Activated CD8-positive, alpha-beta T cell treated with anti-CD3 and anti-CD28 coated beads, Interleukin-2, amount 10 ng/mL, durations not matched to agents 7 days and 5 days (primary cell): ENCODE results near the gene DDTL. TPM values are rescaled to one million over a fixed set of nuclear protein-coding genes. Genes with fewer than 3 reads are reported as not detected.
"Not testable (repeated sequence)": the region's sequence is repeated elsewhere in the genome, so short reads cannot be mapped to it uniquely, and the experiment has no call there.

Experiments used
- ATAC-seq: fragments of 150-1000 bp; cut with Tn5 transposase; one replicate; pipeline ENCODE4 v1.10.0; 2021; ENCODE audit warnings: moderate library complexity
- CTCF ChIA-PET: fragments of 350-600 bp; sonication (Branson Sonifier 250); formaldehyde crosslinking; loops from one replicate; lab custom pipeline; 2021; ENCODE audit warnings: antibody characterized with exemption; lab: Charles Lee
- POLR2A ChIA-PET: fragments of 350-600 bp; sonication (Branson Sonifier 250); formaldehyde crosslinking; loops from one replicate; lab custom pipeline; 2021; ENCODE audit warnings: antibody characterized with exemption; lab: Charles Lee
- DNase-seq: peaks from one replicate; pipeline ENCODE4 v3.0.0-alpha.2; 2020
- H3K27ac Mint-ChIP-seq: one replicate; pipeline ENCODE4 v1.8.0; 2021; ENCODE audit warnings: mild to moderate bottlenecking, mixed read lengths
- H3K27me3 Mint-ChIP-seq: one replicate; pipeline ENCODE4 v1.8.0; 2021; ENCODE audit warnings: low read depth, mixed read lengths
- H3K36me3 Mint-ChIP-seq: one replicate; pipeline ENCODE4 v1.8.0; 2021; ENCODE audit warnings: low read depth, mixed read lengths
- H3K4me1 Mint-ChIP-seq: one replicate; pipeline ENCODE4 v1.8.0; 2021; ENCODE audit warnings: low read depth, mixed read lengths
- H3K4me3 Mint-ChIP-seq: one replicate; pipeline ENCODE4 v1.8.0; 2021; ENCODE audit warnings: mild to moderate bottlenecking, mixed read lengths
- H3K9me3 Mint-ChIP-seq: one replicate; pipeline ENCODE4 v1.8.0; 2022; ENCODE audit warnings: mixed read lengths; ENCODE audit not compliant: insufficient read depth
- total RNA-seq, 2 experiments: library from RNA; stranded (reverse); gene quantifications; one replicate each; pipeline ENCODE4 v1.2.3, GENCODE V29; 2021

DDTL gene
- total RNA-seq, 2 experiments from 2014 or later, result not detected

DNA sequence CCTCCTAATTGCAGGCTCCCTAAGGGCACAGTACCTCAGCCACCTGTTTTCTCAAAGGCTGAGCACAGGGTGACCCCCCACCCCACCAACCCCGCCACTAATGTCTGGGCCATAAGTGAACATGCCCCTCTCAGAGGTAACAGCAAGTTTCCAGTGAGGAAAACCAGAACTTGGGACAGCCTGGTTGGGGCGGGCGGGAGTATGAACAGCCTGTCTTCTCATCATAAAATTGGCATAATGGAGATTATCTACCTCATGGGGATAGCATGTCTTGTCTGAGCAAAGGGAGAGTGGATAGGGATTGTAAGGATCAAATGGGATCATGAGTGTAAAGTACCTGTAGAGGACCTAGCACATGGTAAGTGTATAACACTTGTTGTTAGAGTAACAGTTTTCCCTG lies 5.2 kb downstream of the DDTL start:
- ATAC-seq, H3K4me1 Mint-ChIP-seq, H3K9me3 Mint-ChIP-seq, CTCF ChIA-PET, DNase-seq, POLR2A ChIA-PET, H3K27me3 Mint-ChIP-seq, H3K27ac Mint-ChIP-seq: not testable (repeated sequence)
- H3K36me3 Mint-ChIP-seq, result peaks cover 31% of the 10 kb centered on the region
- peak overlapping the region; percentile 28 for H3K4me3 Mint-ChIP-seq

DNA sequence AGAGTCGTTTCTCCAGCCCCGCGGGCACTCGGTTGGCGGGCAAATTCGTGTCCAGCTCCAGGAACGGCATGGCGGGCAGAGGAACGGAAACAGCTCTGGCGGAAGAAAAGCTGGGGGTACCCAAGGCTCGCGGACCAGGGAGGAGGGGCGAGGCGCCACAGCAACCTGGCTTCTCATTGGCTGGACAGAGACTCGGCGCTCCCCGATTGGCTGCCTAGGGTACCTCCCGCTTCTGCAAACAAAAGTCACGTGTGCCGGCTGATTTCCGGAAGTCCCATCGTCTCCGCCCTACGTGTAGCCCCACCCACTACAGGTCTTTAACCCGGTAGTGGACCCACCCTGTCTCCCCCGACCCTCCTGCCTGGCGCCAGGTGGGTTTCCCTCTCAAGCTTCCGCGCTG lies 7.7 kb downstream of the DDTL start, which contains the start of gene DDT:
Gene DDT (minus strand): TSS at position 97 of the 400 bp plus-strand sequence. CDS start 27 bp downstream, at position 70.
- POLR2A ChIA-PET, H3K4me1 Mint-ChIP-seq, DNase-seq, CTCF ChIA-PET, H3K27me3 Mint-ChIP-seq, H3K9me3 Mint-ChIP-seq, H3K4me3 Mint-ChIP-seq, H3K27ac Mint-ChIP-seq: not testable (repeated sequence)
- H3K36me3 Mint-ChIP-seq, result peaks cover 27% of the 10 kb centered on the region
- peak; percentile 99 for ATAC-seq

DNA sequence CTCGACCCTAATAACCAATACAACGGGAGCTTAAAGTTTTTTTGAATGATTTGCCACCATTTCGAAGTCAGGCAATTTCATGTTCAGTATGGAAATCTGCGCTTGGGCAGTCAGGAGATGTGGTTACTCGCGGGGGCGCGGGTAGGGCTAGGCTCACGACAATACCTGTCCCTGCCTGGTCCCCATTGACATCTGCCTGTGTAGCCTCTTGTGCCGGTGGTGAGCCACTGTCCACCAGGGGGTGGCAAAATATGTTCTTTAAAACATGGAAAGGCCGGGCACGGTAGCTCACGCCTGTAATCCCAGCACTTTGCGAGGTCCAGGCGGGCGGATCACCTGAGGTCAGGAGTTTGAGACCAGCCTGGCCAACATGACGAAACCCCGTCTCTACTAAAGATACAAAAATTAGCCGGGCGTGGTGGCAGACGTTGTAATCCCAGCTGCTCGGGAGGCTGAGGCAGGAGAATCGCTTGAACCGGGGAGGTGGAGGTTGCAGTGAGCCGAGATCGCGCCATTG lies 8.2 kb downstream of the DDTL start:
- H3K4me3 Mint-ChIP-seq, H3K27me3 Mint-ChIP-seq, H3K27ac Mint-ChIP-seq, DNase-seq, CTCF ChIA-PET, H3K4me1 Mint-ChIP-seq, H3K9me3 Mint-ChIP-seq, POLR2A ChIA-PET: not testable (repeated sequence)
- H3K36me3 Mint-ChIP-seq, result peaks cover 21% of the 10 kb centered on the region
- ATAC-seq, result peak; percentile 43

DNA sequence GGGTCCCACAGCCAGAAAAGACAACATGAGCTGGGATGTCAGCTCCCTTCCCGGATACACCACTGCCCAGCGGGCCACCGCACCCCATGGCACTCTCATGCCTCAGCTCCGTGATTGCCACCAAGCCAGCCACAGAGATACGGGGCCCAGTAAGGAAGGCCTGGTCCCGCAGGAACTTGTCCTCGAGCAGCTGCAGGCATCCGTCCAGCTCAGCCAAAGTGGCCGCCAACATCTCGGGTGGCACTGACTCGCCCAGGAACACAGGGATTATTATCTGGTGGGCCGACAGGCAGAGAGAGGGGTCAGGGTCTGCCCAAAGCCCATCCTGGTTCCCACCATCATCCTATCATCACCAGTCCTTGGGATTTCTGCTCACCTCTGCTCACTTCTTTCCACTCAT lies 10.6 kb downstream of the DDTL start:
- POLR2A ChIA-PET, H3K4me3 Mint-ChIP-seq, CTCF ChIA-PET, H3K9me3 Mint-ChIP-seq, H3K36me3 Mint-ChIP-seq, H3K27me3 Mint-ChIP-seq, H3K27ac Mint-ChIP-seq, DNase-seq, H3K4me1 Mint-ChIP-seq, ATAC-seq: not testable (repeated sequence)

GRCh38 chr22:23979557-23980240 lies 13.0 kb downstream of the DDTL start, which contains the start of gene GSTT2:
Gene GSTT2 (plus strand): TSS chr22:23980134.
- peak; percentile 46 for ATAC-seq

GRCh38 chr22:23980567-23980966 lies 13.9 kb downstream of the DDTL start:
- H3K9me3 Mint-ChIP-seq, DNase-seq, POLR2A ChIA-PET, CTCF ChIA-PET, H3K36me3 Mint-ChIP-seq, ATAC-seq, H3K27ac Mint-ChIP-seq, H3K4me3 Mint-ChIP-seq, H3K27me3 Mint-ChIP-seq, H3K4me1 Mint-ChIP-seq: not testable (repeated sequence)

More at GRCh38 chr22:23979557-23980240, 13.0 kb downstream of the DDTL start, which contains the start of gene GSTT2:
- POLR2A ChIA-PET, H3K27me3 Mint-ChIP-seq, H3K9me3 Mint-ChIP-seq, H3K4me3 Mint-ChIP-seq, H3K36me3 Mint-ChIP-seq, CTCF ChIA-PET, DNase-seq, H3K27ac Mint-ChIP-seq, H3K4me1 Mint-ChIP-seq: not testable (repeated sequence)

DNA sequence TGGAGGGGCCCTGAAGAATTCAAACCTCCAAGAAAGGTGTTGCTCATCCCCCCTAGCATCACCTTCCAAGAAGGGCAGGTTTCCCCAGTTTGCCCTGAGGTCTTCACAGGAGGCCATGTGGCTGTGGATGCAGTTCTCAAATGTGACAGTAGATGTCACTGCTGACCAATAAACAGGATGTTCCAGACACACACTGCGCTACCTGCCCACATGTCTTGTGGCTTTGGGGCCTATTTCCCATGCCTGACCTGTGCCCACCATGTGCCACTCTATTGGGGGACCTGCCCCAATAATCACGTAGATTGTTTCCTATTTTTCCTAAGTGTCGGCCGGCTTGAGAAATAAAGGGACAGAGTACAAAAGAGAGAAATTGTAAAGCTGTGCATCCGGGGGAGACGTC lies 17.7 kb downstream of the DDTL start:
- ChIA-PET POLR2A (no interaction called here), CTCF (no interaction called here)
- H3K27me3 Mint-ChIP-seq, result no peaks in the 10 kb centered on the region
- H3K27ac Mint-ChIP-seq, result no peak overlapping the region
- no peak for ATAC-seq
- H3K36me3 Mint-ChIP-seq, result no peaks in the 10 kb centered on the region
- no peaks in the 10 kb centered on the region for H3K4me1 Mint-ChIP-seq
- H3K4me3 Mint-ChIP-seq, result no peak overlapping the region
- no peaks in the 10 kb centered on the region for H3K9me3 Mint-ChIP-seq
- no peak for DNase-seq

DNA sequence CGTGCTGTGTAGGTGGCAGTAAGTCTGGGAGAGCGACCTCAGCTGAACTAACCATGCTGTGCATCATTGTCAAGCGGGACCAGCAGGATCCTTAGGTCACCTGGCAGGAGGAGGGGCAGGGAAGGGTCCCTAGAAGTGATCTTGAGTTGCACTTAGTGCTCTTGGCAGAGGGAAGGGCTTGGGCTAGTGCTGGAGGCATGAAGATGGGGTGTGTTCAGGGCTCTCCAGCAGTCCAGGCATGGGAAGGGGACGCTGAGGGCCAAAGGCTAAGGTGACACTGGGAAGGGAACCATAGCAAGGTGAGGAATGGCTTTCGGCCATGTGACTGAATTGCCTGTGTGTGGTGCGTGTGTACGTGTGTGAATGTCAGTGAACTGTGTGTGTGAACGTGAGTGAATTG lies 19.4 kb downstream of the DDTL start:
- DNase-seq, H3K4me3 Mint-ChIP-seq, H3K27me3 Mint-ChIP-seq, H3K9me3 Mint-ChIP-seq, CTCF ChIA-PET, POLR2A ChIA-PET, H3K36me3 Mint-ChIP-seq, H3K4me1 Mint-ChIP-seq, H3K27ac Mint-ChIP-seq, ATAC-seq: not testable (repeated sequence)

DNA sequence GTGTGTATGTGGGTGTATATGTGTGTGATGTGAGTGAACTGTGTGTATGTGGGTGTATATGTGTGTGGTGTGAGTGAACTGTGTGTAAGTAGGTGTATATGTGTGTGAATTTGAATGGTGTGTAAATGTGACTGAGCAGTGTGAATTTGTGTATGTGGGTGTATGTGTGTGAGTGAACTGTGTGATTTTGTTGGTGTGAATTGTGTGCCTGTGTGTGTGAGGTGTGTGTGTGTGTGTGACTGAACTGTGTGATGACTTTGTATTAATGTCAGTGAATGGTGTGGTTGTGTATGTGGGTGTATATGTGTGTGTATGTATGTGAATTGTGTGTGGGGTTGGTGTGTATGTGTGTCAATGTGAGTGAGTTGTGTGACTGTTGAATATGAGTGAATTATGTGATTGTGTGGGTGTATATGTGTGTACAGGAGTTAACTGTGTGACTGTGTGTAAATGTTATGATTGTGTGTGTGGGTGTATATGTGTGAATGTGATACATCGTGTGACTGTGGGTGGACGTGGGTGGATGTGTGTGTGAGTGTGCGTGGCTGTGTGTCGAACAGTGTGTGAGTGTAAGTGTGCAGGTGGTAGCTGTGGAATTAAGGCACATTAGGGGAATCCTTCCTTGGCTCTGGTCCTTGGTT lies 20.0 kb downstream of the DDTL start:
- H3K36me3 Mint-ChIP-seq, H3K4me1 Mint-ChIP-seq, H3K27me3 Mint-ChIP-seq, H3K27ac Mint-ChIP-seq, ATAC-seq, H3K9me3 Mint-ChIP-seq, DNase-seq, POLR2A ChIA-PET, CTCF ChIA-PET, H3K4me3 Mint-ChIP-seq: not testable (repeated sequence)

- DNase-seq, CTCF ChIA-PET, H3K36me3 Mint-ChIP-seq, H3K27me3 Mint-ChIP-seq, H3K27ac Mint-ChIP-seq, POLR2A ChIA-PET, H3K9me3 Mint-ChIP-seq, H3K4me1 Mint-ChIP-seq, ATAC-seq, H3K4me3 Mint-ChIP-seq: not testable (repeated sequence)
Measured at GRCh38 chr22:23989583-23990244, 23.0 kb downstream of the DDTL start.

DNA sequence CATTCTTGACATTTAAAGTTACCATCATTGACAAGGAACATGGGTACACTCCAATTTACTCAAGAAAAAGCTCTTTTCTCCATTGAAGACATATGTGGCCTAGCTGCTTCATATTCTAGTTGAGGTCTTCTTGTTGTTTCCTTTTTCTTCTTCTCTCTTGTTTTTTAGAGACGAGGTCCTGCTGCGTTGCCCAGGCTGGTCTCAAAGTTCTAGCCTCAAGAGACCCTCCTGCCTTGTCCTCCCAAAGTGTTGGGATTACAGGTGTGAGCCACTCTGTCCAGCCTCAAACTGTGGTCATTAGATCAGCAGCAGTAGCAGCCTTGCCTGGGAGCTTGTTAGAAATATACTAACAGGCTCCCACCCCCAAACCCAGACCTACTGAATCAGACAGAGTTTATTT lies 26.4 kb downstream of the DDTL start:
- H3K4me1 Mint-ChIP-seq, DNase-seq, H3K36me3 Mint-ChIP-seq, H3K9me3 Mint-ChIP-seq, H3K4me3 Mint-ChIP-seq, ATAC-seq, H3K27ac Mint-ChIP-seq, CTCF ChIA-PET, POLR2A ChIA-PET: not testable (repeated sequence)
- peaks cover 15% of the 10 kb centered on the region for H3K27me3 Mint-ChIP-seq
